ENCODE results near the gene MRPL12.
"Not testable (repeated sequence)": the region's sequence is repeated elsewhere in the genome, so short reads cannot be mapped to it uniquely, and the experiment has no call there.

MRPL12 gene

DNA sequence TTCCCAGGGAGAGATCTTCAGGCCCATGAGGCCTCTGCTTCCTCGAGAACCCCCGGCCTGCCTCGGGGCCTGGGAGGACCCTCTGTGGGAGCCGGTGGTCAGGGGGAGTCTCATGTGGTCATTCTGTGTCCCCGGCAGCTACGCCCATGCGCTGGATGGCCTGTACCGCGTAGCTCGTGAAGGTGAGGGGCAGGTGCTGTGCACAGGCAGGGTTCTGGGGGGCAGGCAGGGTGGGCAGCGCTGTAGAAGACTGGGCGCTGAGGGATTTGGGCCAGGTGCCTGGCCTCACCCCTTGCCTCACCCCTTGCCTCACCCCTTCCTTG, 13.5 kb downstream of the MRPL12 start:
- no peak for DNase-seq (ENCODE audit: low read depth)

DNA sequence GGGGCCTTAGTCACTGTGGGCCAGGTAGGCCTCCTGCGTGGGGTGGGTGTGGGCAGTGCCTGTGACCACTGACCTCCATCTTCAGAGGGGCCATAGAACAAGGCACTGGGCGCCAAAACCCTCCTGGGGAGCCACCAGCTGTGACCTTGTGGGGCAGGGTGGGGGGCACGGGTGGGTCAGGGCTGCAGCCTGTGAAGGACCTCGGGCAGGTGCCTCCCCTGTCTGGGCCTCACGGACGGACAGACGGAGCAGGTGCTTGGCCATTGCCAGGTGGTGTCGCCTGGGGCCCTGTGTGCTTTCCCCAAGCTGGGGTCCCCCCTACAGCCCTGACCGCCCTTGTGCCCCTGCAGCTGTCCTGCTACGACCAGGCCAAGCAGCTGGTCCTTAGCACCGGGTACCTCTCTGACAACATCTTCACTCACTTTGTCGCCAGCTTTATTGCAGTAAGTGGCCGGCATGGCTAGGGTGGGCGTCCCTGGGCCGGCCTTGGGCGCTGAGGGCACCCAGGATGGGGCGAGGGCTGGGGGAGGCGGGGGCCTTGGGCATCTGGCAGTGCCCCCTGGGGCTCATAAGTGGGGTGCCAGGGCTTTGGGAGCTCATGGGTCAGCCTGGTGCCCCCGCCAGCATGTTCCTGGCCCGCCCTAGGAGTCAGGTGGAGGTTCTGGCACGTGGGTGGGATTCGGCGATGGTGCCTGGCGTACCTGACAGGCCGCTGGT, 14.0 kb downstream of the MRPL12 start:
- DNase-seq (ENCODE audit: low read depth), result no peak

GRCh38 chr17:81717766-81718089, 14.6 kb downstream of the MRPL12 start:
- DNase-seq (ENCODE audit: low read depth), result no peak

GRCh38 chr17:81719410-81720266, 16.5 kb downstream of the MRPL12 start:
- DNase-seq (ENCODE audit: low read depth), result no peak

- DNase-seq (ENCODE audit: low read depth), result no peak
Observed at GRCh38 chr17:81720267-81721071, 17.3 kb downstream of the MRPL12 start.

DNA sequence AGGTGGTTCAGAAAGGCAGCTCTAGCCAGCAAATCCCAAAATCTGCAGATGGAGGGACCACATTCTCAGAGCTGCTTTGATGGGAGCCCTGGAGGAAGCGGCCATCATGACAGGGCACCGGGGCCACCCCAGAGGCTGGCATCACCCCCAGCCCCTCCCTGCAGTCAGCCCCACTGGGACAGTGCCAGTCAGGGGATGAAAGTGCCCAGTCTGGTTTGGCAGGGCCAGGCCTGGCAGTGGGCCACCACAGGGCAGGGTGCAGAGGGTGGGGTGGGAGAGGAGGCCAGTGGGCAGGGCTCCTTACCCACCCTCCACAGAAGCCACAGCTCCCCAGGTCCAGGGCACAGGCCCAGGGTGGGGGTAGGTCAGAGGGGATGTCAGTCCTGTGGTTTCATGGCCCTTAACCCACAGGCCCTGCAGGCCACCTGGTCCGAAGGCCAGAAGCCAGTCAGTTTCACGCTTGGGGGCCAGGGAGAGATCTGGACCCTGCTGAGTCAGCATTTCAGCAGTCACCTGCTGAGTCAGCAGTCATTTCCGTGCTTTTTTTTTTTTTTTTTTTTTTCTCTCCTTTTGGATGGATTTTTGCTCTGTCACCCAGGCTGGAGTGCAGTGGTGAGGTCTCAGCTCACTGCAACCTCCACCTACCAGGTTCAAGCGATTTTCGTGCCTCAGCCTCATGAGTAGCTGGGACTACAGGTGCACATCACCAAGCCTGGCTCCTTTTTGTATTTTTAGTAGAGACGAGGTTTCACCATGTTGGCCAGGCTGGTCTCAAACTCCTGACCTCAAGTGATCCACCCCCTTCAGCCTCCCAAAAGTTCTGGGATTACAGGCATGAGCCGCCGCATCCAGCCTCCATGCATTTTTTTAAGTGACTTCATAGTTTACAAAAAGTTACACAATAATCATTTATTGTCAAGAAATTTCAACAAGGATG, 19.3 kb downstream of the MRPL12 start:
- no peak for DNase-seq (ENCODE audit: low read depth)

DNA sequence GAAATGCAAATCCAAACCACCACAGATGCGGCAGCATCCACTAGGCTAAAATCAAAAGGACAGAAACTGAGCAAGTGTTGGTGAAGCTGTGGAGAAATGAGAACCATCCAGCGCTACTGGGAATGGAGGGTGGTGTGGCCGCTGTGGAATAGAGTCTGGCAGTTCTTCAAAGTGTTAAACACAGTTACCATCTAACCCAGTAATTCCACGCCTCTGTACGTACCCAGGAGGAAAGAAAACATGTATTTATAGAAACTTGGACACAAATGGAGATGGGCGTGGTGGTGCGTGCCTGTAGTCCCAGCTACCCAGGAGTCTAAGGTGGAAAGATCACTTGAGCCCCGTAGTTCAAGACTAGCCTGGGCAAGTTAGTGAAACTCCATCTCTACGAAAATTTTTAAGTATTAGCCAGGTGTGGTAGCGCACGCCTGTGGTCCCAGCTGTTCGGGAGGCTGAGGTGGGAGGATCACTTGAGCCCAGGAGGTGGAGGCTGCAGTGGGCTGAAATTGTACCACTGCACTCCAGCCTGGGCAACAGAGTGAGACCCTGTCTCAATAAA, 20.6 kb downstream of the MRPL12 start:
- DNase-seq (ENCODE audit: low read depth), result no peak

- no peak for DNase-seq (ENCODE audit: low read depth)
Observed at GRCh38 chr17:81725439-81725838, 22.3 kb downstream of the MRPL12 start.

- DNase-seq (ENCODE audit: low read depth), result no peak
Observed at GRCh38 chr17:81726004-81726403, 22.8 kb downstream of the MRPL12 start.

DNA sequence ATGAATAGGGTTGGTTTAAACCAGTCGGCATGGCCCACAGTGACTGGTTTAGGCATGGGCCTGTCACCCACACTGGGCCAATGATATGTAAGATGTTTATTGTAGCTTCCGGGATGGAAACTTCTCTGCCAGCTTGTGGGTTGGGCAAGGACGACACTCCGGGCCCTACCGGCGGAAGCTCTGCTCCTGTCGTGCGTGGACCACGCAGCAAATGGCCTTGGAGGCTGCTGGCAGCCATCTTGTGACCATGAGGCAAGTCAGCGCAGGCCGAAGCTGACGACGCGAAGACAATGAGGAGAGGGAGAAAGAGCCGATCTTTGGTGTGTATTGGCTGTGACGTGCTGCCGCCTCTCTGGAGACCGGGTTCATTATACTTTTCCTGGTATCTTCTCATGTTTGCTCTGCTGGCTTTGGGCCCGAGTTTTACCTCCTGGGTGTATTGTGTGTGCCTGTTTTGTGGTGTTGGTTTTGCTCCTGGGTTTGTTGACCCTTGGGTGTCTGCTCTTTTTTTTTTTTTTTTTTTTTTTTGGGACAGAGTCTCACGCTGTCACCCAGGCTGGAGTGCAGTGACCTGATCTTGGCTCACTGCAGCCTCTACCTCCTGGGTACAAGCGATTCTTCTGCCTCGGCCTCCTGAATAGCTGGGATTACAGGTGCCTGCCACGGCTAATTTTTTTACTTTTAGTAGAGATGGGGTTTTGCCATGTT, 24.3 kb downstream of the MRPL12 start:
- no peak for DNase-seq (ENCODE audit: low read depth)

DNA sequence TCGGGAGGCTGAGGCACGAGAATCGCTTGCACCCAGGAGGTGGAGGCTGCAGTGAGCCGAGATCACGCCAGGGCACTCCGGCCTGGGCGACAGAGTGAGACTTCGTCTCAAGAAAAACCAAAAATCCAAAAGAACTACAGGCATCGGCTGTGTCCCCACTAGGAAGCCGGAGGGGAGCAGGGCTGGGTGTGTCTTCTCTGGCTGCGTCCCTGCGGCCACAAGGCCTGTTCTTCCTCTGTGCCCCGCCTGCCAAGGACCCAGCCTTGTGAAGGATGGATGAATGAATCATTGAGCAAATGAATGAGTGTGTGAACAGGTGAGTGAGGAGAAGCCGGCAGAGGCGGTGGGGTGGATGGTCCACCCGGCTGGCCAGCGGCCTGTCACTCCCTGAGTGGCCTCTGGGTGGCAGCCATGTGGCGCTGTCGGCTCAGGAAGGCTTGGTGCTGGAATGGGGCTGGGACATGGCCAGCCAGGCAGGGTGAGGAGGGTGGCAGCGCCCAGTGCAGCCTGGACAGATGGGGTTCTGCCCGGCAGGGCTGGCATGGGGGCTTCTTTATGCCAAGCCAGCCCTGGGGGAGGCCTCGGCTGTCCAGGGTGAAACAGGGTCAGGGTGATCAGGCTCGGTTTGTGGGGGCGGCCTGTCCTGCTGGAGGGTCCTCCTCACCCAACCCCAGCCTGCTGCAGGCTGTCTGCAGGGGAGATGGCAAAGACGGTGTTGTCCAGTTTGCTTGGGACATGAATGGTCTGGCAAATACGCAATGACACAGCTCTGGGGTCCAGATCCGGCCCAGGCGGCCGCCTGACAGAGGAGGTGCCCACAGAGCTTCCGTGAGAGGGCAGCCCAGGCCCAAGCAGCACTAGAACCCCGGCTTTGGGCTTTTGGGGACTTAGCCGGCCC, 30.6 kb downstream of the MRPL12 start:
- peak; percentile 37 for DNase-seq (ENCODE audit: low read depth)

DNA sequence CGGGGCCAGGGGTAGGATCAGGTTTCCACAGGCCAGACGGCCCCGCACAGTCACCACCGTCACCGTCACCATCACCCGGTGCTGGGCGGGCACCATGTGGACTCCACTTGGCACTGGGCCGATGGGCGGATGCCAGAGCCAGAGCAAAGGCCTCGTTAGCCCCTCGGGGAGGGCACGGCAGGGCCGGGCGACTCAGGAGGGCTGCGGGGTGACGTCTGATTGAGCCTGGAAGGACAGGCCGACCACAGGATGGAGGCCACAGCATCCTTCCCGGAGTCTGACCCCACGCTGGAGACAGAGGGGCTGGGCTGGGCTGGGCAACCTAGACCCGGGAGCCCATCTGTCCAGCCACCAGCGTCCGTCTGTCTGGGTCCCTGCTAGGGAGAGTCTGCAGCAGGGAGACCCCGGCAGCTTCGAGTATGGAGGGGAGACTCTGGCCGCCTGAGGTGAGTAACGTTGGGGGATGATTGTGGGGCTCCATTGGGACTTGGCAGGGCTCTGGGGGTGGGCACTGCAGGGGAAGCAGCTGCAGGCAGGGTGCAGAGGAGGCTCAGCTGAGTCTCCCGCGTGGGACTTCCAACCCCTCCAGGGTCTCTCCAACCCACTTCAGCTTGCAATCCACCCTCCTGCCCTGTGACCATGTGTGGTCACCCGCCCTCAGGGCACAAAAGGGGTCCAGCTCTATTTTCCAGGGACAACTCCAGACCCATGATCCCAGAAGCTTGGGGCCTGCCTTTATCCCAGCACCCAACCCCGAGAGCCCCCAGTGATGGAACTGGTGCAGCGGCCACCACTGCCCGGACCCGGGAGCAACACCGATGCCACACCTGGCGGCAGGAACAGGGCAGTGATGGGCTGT, 31.5 kb downstream of the MRPL12 start:
- DNase-seq (ENCODE audit: low read depth), result no peak

DNA sequence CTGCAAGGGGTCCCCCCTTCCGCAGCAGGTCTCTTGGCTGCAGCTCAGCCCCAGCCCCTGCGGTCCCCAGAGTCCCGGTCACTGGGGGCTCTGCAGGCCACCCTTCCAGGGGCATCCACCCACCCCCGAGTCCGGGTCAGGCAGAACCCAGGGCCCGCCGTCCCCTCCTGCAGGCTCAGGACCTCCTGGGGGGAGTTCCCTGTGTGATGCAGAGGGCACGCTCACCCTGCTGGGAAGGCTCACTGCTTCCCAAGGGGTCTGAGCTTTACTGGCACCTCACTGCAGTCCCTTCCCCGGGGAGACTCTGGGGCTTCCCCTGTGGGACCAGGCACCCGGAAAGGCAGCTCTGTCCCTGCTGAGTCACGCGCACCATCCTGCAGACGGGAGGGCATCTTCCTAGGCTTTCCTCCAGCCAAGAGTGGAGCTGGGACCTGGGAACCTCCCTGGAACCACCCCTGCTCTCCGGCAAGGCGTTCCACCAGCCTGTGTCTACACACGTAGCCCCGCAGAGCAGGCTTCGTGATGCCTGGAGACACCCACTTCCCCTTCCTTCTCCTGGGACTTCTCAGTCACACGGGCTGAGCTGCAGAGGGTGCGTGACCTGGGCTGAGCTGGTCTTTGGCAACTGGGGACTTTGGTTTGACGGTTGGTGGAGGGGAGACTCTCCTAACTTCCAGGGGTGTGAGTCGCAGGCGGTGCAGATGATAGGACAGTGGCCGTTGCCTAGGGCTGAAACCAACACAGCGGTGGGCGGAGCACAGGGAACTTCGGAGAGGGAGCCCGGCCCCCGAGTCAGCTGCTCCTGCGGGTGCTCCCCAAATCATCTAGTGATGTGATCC, 32.3 kb downstream of the MRPL12 start:
- no peak for DNase-seq (ENCODE audit: low read depth)

DNA sequence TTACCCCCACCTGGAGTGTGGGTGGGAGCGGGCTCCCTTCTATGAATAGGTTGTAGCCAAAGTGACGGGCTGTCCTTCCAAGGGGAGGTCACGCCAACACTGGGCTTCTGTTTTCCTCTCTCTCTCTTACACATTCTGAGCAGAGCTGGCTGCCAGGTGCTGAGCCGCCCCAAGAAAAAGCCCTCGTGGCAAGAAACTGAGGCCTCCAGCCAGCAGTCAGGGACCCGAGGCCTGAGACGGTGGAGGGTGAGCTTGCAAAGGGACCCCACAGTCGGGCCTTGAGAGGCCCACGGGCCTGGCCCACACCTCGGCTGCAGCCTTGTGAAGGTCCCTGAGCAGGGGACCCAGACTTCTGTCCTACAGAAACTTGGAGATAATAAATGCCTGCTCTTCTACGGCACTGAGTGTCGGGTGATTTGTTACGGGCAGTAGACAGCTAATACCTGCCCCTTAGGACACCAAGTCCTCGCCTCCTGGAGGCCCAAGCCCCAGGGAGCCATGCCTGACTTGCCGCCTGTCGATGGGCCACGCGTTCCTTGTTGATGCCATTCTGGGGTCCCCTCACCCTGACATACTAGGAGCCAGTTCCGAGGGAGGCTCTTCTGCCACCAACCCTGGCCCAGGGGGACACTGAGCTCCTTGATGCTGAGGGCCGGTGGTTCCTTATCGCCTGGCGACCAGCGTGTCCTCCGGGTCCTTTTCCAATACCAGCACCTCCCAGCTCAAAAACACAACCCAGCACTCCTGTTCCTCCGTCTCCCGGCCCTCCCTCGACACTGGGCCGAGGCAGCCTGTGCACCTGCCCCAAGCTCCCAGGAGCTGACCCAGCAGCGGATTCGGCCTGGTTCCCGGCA, 35.0 kb downstream of the MRPL12 start:
- DNase-seq (ENCODE audit: low read depth), result no peak

DNA sequence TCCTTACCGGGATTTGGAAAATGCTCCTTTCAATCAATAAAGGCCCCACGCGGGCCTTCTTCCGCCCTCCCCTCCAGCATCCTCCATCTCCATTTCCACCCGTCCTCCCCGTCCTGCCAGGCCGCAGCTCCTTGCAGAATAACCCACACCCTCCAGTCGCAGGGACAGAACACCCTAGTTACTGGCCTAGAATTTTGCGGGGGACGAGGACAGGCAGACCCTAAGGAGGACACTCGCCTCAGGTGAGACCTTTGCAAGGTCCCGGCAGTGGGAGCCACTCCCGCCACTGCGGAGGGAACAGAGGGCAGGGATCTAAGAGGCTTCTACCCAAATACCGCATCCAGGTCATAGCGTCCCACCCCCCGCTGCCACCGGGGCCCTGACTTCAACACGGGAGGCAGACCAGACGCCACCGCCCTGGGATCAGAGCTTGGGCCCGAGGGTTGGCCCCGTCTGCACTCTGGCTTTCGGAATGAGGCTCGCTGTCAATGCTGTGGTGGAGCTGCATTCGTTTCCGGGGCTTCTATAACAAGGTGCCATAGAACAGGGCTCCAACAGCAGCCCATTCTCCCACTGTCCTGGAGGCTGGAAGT, 35.7 kb downstream of the MRPL12 start:
- no peak for DNase-seq (ENCODE audit: low read depth)

DNA sequence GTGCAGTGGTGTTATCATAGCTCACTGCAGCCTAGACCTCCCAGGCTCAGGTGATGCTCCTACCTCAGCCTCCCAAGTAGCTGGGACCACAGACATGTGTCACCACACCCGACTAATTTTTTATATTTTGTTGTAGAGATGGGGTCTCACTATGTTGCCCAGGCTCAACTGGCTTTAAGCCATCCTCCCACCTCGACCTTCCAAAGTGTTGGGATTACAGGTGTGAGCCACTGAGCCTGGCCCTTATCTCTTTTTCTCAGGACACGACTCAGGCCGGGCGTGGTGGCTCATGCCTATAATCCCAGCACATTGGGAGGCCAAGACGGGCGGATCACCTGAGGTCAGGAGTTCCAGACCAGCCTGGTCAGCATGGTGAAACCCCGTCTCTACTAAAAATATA, 36.4 kb downstream of the MRPL12 start:
- DNase-seq (ENCODE audit: low read depth), result not testable (repeated sequence)

Measured in stimulated activated CD8-positive, alpha-beta memory T cell treated with anti-CD3 and anti-CD28 coated beads, Interleukin-15, amount 100 ng/mL, for 24 hours (primary cell).